ENCODE data around the gene MAMDC2. TPM values are rescaled to one million over a fixed set of nuclear protein-coding genes. Genes with fewer than 3 reads are reported as not detected.

The MAMDC2 gene, protein sequence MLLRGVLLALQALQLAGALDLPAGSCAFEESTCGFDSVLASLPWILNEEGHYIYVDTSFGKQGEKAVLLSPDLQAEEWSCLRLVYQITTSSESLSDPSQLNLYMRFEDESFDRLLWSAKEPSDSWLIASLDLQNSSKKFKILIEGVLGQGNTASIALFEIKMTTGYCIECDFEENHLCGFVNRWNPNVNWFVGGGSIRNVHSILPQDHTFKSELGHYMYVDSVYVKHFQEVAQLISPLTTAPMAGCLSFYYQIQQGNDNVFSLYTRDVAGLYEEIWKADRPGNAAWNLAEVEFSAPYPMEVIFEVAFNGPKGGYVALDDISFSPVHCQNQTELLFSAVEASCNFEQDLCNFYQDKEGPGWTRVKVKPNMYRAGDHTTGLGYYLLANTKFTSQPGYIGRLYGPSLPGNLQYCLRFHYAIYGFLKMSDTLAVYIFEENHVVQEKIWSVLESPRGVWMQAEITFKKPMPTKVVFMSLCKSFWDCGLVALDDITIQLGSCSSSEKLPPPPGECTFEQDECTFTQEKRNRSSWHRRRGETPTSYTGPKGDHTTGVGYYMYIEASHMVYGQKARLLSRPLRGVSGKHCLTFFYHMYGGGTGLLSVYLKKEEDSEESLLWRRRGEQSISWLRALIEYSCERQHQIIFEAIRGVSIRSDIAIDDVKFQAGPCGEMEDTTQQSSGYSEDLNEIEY
- 2.5 TPM for total RNA-seq

DNA sequence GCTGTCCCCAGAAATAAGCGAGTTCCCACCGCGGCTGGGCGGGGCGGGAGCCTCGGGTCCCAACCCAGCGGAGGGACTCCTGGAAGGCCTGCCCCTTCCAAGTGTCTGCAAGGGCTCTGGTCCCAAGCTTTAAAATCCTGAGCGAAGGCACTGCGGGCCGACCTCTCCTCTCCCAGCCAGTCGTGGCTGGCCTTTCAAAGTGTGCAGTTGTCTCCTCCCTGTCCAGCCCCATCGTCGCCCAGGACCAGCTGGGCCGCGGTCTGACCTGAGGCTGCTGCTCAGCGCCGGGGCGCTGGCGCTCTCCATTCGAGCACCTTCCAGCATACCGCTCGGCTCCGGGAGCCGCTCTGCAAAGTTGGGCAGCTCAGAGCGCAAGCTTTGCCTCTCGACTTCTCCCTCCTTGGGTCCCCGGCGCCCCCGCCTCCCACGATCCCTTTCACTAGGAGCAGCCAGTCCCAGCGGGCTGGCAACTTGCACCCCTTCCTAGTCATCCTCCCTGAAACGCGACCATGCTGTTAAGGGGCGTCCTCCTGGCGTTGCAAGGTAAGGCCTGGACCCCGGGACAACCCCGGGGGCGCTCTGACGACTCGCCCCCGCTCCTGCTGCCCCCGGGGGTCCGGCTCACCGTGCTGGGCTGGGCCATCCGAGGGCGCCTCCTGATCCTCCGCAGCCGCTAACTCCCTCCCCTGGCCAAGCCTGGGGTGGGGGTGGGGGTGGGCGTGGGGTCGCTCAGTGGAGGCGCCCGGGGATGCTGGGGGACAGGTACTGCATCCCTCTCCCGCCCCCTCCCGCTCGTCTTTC, at the start of gene MAMDC2:
Gene MAMDC2, plus strand, starts transcription at position 160 of the 801 bp plus-strand sequence. Its CDS starts 350 bp downstream, at position 510.

DNA sequence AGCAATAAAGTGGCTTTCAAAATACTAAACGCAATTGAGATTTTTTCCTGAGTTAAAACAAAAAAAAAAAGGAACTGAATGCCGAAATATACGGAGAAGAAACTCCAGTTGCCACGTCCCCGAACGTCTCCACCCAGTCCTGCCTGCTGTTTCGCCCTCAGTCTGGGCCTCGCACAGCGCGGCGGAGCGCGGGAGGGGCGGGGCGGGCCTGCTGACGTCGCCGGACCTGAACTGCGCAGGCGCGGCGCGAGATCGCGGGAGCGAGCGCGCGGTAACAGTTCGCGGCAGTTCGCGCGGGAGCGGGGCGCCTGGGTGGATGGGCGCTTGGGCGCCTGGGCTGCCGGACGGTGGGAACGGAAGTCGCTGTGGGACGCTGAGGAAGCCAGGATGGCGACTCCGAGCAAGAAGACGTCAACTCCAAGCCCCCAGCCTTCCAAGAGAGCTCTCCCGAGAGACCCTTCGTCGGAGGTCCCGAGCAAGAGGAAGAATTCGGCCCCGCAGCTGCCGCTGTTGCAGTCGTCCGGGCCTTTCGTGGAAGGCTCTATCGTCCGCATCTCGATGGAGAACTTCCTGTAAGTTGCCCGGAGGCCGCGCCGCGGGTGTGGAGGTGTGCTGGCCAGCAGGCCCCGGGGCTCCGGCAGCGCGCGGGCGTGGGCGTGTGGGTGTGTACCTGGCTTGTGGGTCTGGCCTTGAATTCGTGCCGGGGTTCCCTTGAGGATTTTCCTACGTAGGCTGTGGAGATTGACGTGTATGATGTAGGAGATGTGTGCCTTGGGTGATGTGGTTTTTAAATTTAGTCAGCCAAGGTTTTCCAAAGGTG, 215.3 kb downstream of the MAMDC2 start, which contains the start of gene SMC5:
Gene SMC5, plus strand, starts transcription at position 287 of the 820 bp plus-strand sequence. Its CDS starts 101 bp downstream, at position 388.

Small RNA genes lying within 50 kb of the gene (small RNA-seq; reads per million reads assigned to genes)
- 3.4 reads per million, percentile 85 among the genes with 10 or more reads in this experiment for gene RNU2-5P (ENCODE audit: low replicate concordance)

Other genes starting within 250 kb of the MAMDC2 start
- not detected for gene CFAP95, start 223.0 kb upstream of the MAMDC2 start, total RNA-seq
- 131 TPM for gene SMC5, start 215.1 kb downstream of the MAMDC2 start, total RNA-seq